ENCODE results near the gene BMERB1.
A peak's percentile ranks its signal among the peaks of the same experiment; 100 is the strongest.
"Not testable (repeated sequence)": the region's sequence is repeated elsewhere in the genome, so short reads cannot be mapped to it uniquely, and the experiment has no call there.

Gene BMERB1

GRCh38 chr16:15452246-15452855, 18.0 kb downstream of the BMERB1 start:
- no peak overlapping the region for H3K9ac ChIP-seq
- H3K9me3 ChIP-seq (ENCODE audit: control insufficient read depth, low read length) = no peaks in the 10 kb centered on the region
- TF ChIP-seq CTCF (IDR thresholded peaks at IDR 0.05) = no peak
- peak overlapping the region; percentile 57 for H3K27ac ChIP-seq
- H3K4me3 ChIP-seq (ENCODE audit: low read depth, low read length) = no peak overlapping the region
- H3K27me3 ChIP-seq (ENCODE audit: control insufficient read depth, insufficient read depth, low read length) = no peaks in the 10 kb centered on the region
- H3K36me3 ChIP-seq (ENCODE audit: control insufficient read depth, insufficient read depth, low read length) = no peaks in the 10 kb centered on the region
- peak overlapping the region; percentile 63 for H3K4me2 ChIP-seq (ENCODE audit: low read length)
- H3K4me1 ChIP-seq = peaks cover 9% of the 10 kb centered on the region
- H2AFZ ChIP-seq = peak overlapping the region; percentile 77
- peaks cover 7% of the 10 kb centered on the region for H3K79me2 ChIP-seq

DNA sequence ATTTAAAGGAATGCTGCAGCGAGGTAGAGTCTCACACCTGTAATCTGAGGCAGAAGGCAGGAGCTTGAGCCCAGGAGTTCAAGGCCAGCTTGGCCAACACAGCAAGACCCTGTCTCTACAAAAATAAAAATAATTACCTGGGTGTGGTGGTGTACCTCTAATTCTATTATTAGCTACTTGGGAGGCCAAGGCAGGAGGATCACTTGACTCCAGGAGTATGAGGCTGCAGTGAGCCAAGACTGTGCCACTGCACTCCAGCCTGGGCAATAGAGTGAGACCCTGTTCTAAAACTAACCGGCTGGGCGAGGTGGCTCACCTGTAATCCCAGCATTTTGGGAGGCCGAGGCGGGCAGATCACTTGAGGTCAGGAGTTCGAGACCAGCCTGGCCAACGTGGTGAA, 18.9 kb downstream of the BMERB1 start:
- not testable (repeated sequence) for H3K9ac ChIP-seq; H3K4me2 ChIP-seq (ENCODE audit: low read length); H3K79me2 ChIP-seq; H3K4me3 ChIP-seq (ENCODE audit: low read depth, low read length); H3K36me3 ChIP-seq (ENCODE audit: control insufficient read depth, insufficient read depth, low read length); H3K4me1 ChIP-seq; H2AFZ ChIP-seq; H3K9me3 ChIP-seq (ENCODE audit: control insufficient read depth, low read length); H3K27me3 ChIP-seq (ENCODE audit: control insufficient read depth, insufficient read depth, low read length); H3K27ac ChIP-seq

- H3K27me3 ChIP-seq (ENCODE audit: control insufficient read depth, insufficient read depth, low read length); H3K4me1 ChIP-seq: not testable (repeated sequence)
Observed at GRCh38 chr16:15454933-15455332, 20.5 kb downstream of the BMERB1 start.

GRCh38 chr16:15457400-15457799, 23.0 kb downstream of the BMERB1 start:
- Histone ChIP-seq H3K4me1 (peaks cover 3% of the 10 kb centered on the region), H3K36me3 (ENCODE audit: control insufficient read depth, insufficient read depth, low read length) (no peaks in the 10 kb centered on the region), H3K79me2 (peaks cover 9% of the 10 kb centered on the region), H3K4me2 (ENCODE audit: low read length) (no peak overlapping the region), H3K9ac (no peak overlapping the region), H3K9me3 (ENCODE audit: control insufficient read depth, low read length) (no peaks in the 10 kb centered on the region), H3K4me3 (ENCODE audit: low read depth, low read length) (no peak overlapping the region), H3K27me3 (ENCODE audit: control insufficient read depth, insufficient read depth, low read length) (no peaks in the 10 kb centered on the region), H3K27ac (no peak overlapping the region), H2AFZ (no peak overlapping the region)
- TF ChIP-seq CTCF (IDR thresholded peaks at IDR 0.05) = no peak

More at GRCh38 chr16:15454933-15455332, 20.5 kb downstream of the BMERB1 start:
- H3K4me2 ChIP-seq (ENCODE audit: low read length); H3K9ac ChIP-seq; H3K9me3 ChIP-seq (ENCODE audit: control insufficient read depth, low read length); H3K27ac ChIP-seq; H3K79me2 ChIP-seq; H3K36me3 ChIP-seq (ENCODE audit: control insufficient read depth, insufficient read depth, low read length); H2AFZ ChIP-seq; H3K4me3 ChIP-seq (ENCODE audit: low read depth, low read length): not testable (repeated sequence)

DNA sequence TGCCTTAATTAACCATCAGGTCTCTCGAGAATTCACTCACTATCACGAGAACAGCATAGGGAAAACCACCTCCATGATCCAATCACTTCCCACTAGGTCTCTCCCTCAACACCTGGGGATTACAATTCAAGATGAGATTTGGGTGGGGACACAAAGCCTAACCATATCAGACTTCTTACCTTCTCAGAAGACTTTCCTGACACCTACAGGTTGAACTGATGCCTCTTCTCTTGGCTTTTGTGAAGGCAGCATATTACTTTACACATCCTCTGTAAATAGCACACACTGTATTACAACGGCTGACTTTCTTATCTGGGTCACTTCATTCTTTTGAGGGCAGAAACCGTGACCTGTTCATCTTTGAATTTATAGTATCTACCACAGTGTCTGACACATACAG, 23.6 kb downstream of the BMERB1 start:
- TF ChIP-seq CTCF (IDR thresholded peaks at IDR 0.05) = no peak
- no peak overlapping the region for H3K27ac ChIP-seq
- H3K4me2 ChIP-seq (ENCODE audit: low read length) = no peak overlapping the region
- no peak overlapping the region for H3K9ac ChIP-seq
- H3K36me3 ChIP-seq (ENCODE audit: control insufficient read depth, insufficient read depth, low read length) = no peaks in the 10 kb centered on the region
- H3K27me3 ChIP-seq (ENCODE audit: control insufficient read depth, insufficient read depth, low read length) = no peaks in the 10 kb centered on the region
- H2AFZ ChIP-seq = no peak overlapping the region
- no peaks in the 10 kb centered on the region for H3K4me1 ChIP-seq
- no peak overlapping the region for H3K4me3 ChIP-seq (ENCODE audit: low read depth, low read length)
- H3K9me3 ChIP-seq (ENCODE audit: control insufficient read depth, low read length) = no peaks in the 10 kb centered on the region
- H3K79me2 ChIP-seq = peaks cover 9% of the 10 kb centered on the region

- peaks cover 2% of the 10 kb centered on the region for H3K79me2 ChIP-seq
- no peaks in the 10 kb centered on the region for H3K4me1 ChIP-seq
- H3K27ac ChIP-seq = no peak overlapping the region
- no peak overlapping the region for H3K9ac ChIP-seq
- H3K27me3 ChIP-seq (ENCODE audit: control insufficient read depth, insufficient read depth, low read length) = no peaks in the 10 kb centered on the region
- no peaks in the 10 kb centered on the region for H3K9me3 ChIP-seq (ENCODE audit: control insufficient read depth, low read length)
- H3K4me3 ChIP-seq (ENCODE audit: low read depth, low read length) = no peak overlapping the region
- H3K4me2 ChIP-seq (ENCODE audit: low read length) = no peak overlapping the region
- H2AFZ ChIP-seq = no peak overlapping the region
- no peak for TF ChIP-seq CTCF (IDR thresholded peaks at IDR 0.05)
- H3K36me3 ChIP-seq (ENCODE audit: control insufficient read depth, insufficient read depth, low read length) = no peaks in the 10 kb centered on the region
Observed at GRCh38 chr16:15459791-15460190, 25.4 kb downstream of the BMERB1 start.

All from parathyroid adenoma (tissue), 2 donors.